Effector memory CD4-positive, alpha-beta T cell (primary cell): Measurements from ENCODE around the gene ACBD3.

Experiments
- DNase-seq, 3 donors: peaks; one replicate each; pipeline ENCODE4 v3.0.0-alpha.2; 2020
- H3K27ac ChIP-seq: 2 replicates; pipeline ENCODE4 v1.7.0; 2013; ENCODE audit warnings: mild to moderate bottlenecking, low read length, moderate library complexity; ENCODE audit not compliant: insufficient read depth, poor library complexity, severe bottlenecking
- H3K27me3 ChIP-seq: replicated peaks from 2 replicates; pipeline ENCODE4 v1.7.0; 2013; ENCODE audit warnings: mild to moderate bottlenecking, low read length; ENCODE audit not compliant: insufficient read depth, control insufficient read depth, poor library complexity, severe bottlenecking
- H3K36me3 ChIP-seq: 2 replicates; pipeline ENCODE4 v1.7.0; 2013; ENCODE audit warnings: mild to moderate bottlenecking, low read length, moderate library complexity; ENCODE audit not compliant: control insufficient read depth, insufficient read depth
- H3K4me1 ChIP-seq: 2 replicates; pipeline ENCODE4 v1.7.0; 2013; ENCODE audit warnings: low read length, mild to moderate bottlenecking; ENCODE audit not compliant: control insufficient read depth, insufficient read depth, poor library complexity, severe bottlenecking
- H3K4me3 ChIP-seq: 2 replicates; pipeline ENCODE4 v1.7.0; 2013; ENCODE audit warnings: low read length, low read depth, mild to moderate bottlenecking; ENCODE audit not compliant: insufficient read depth, poor library complexity, severe bottlenecking
- H3K9me3 ChIP-seq: 2 replicates; pipeline ENCODE4 v1.7.0; 2013; ENCODE audit warnings: mild to moderate bottlenecking, low read length, moderate library complexity; ENCODE audit not compliant: control insufficient read depth

The ACBD3 gene

GRCh38 chr1:226126824-226127569 lies 59.5 kb downstream of the ACBD3 start:
- Histone ChIP-seq H3K27me3 (no peaks in the 10 kb centered on the region), H3K36me3 (no peaks in the 10 kb centered on the region), H3K27ac (no peak overlapping the region), H3K9me3 (no peaks in the 10 kb centered on the region), H3K4me1 (peaks cover 7% of the 10 kb centered on the region), H3K4me3 (no peak overlapping the region)
- DNase-seq = no peak

- H3K9me3 ChIP-seq = no peaks in the 10 kb centered on the region
- DNase-seq = no peak
- no peaks in the 10 kb centered on the region for H3K27me3 ChIP-seq
- H3K4me3 ChIP-seq = no peak overlapping the region
- no peak overlapping the region for H3K27ac ChIP-seq
- H3K4me1 ChIP-seq = peaks cover 12% of the 10 kb centered on the region
- H3K36me3 ChIP-seq = no peaks in the 10 kb centered on the region
These were observed 60.7 kb downstream of the ACBD3 start for GRCh38 chr1:226125831-226126230.

- peak; percentile 66 to 78 (median 73) for DNase-seq
- no peak overlapping the region for H3K4me3 ChIP-seq
- no peaks in the 10 kb centered on the region for H3K36me3 ChIP-seq
- no peak overlapping the region for H3K27ac ChIP-seq
- no peaks in the 10 kb centered on the region for H3K9me3 ChIP-seq
- peaks cover 14% of the 10 kb centered on the region for H3K4me1 ChIP-seq
- H3K27me3 ChIP-seq = no peaks in the 10 kb centered on the region
These were observed 61.4 kb downstream of the ACBD3 start for GRCh38 chr1:226125097-226125630.

- H3K27ac ChIP-seq = peak overlapping the region; percentile 28
- DNase-seq = no peak
These were observed 62.7 kb downstream of the ACBD3 start for GRCh38 chr1:226123591-226124471.

GRCh38 chr1:226123212-226123560 lies 63.4 kb downstream of the ACBD3 start:
- peak overlapping the region; percentile 28 for H3K27ac ChIP-seq
- H3K4me3 ChIP-seq = no peak overlapping the region
- no peak for DNase-seq
- H3K27me3 ChIP-seq = no peaks in the 10 kb centered on the region
- H3K9me3 ChIP-seq = no peaks in the 10 kb centered on the region
- peaks cover 14% of the 10 kb centered on the region for H3K4me1 ChIP-seq
- H3K36me3 ChIP-seq = no peaks in the 10 kb centered on the region

More at GRCh38 chr1:226123591-226124471, 62.7 kb downstream of the ACBD3 start:
- Histone ChIP-seq H3K36me3 (no peaks in the 10 kb centered on the region), H3K4me3 (no peak overlapping the region), H3K9me3 (no peaks in the 10 kb centered on the region), H3K4me1 (peaks cover 14% of the 10 kb centered on the region), H3K27me3 (no peaks in the 10 kb centered on the region)

- no peaks in the 10 kb centered on the region for H3K9me3 ChIP-seq
- no peaks in the 10 kb centered on the region for H3K27me3 ChIP-seq
- peak; percentile 76 to 84 (median 77) for DNase-seq
- no peaks in the 10 kb centered on the region for H3K36me3 ChIP-seq
- peak overlapping the region; percentile 83 for H3K27ac ChIP-seq
- H3K4me3 ChIP-seq = peak overlapping the region; percentile 57
- H3K4me1 ChIP-seq = peaks cover 7% of the 10 kb centered on the region
These were observed 64.7 kb downstream of the ACBD3 start for GRCh38 chr1:226121587-226122400.

- Histone ChIP-seq H3K27ac (peak overlapping the region; percentile 83), H3K27me3 (no peaks in the 10 kb centered on the region), H3K4me1 (peaks cover 7% of the 10 kb centered on the region), H3K36me3 (no peaks in the 10 kb centered on the region), H3K4me3 (peak overlapping the region; percentile 57), H3K9me3 (no peaks in the 10 kb centered on the region)
- no peak for DNase-seq
These were observed 65.4 kb downstream of the ACBD3 start for GRCh38 chr1:226121049-226121586.

GRCh38 chr1:226120398-226120797 lies 66.1 kb downstream of the ACBD3 start:
- no peak overlapping the region for H3K27ac ChIP-seq
- H3K4me3 ChIP-seq = no peak overlapping the region
- no peaks in the 10 kb centered on the region for H3K9me3 ChIP-seq
- no peaks in the 10 kb centered on the region for H3K36me3 ChIP-seq
- H3K27me3 ChIP-seq = no peaks in the 10 kb centered on the region
- H3K4me1 ChIP-seq = peaks cover 7% of the 10 kb centered on the region
- DNase-seq = no peak

- Histone ChIP-seq H3K27ac (no peak overlapping the region), H3K9me3 (no peaks in the 10 kb centered on the region), H3K4me1 (peaks cover 7% of the 10 kb centered on the region), H3K4me3 (no peak overlapping the region), H3K36me3 (no peaks in the 10 kb centered on the region), H3K27me3 (no peaks in the 10 kb centered on the region)
- DNase-seq = no peak
These were observed 67.4 kb downstream of the ACBD3 start for GRCh38 chr1:226119169-226119568.
